ENCODE data around the gene TNRC6B. TPM values are rescaled to one million over a fixed set of nuclear protein-coding genes. Genes with fewer than 3 reads are reported as not detected.
"Not testable (repeated sequence)": the region's sequence is repeated elsewhere in the genome, so short reads cannot be mapped to it uniquely, and the experiment has no call there.

Gene TNRC6B
- total RNA-seq, 1 donor from 2014 or later = 40.2 TPM

DNA sequence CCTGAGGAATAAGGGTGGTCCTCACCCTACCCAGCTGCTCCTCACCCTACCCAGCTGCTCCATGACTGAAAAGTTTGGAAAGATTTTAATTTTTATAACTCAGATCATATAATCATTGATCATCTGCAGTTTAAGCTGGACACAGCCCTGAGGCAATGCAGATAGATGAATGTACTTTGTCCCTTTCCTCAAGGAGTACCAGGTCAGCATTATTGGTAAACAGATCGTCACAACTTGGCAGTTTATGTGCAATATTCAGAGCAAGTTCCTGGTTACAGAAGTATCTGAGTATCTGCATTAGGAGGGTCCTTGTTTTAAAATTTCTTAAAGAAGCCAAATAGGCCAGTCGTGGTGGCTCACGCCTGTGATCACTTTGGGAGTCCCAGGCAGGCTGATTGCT is 3.6 kb downstream of the TNRC6B start:
- intact Hi-C loops (cut with DNase I) = no loop called here
- DNase-seq (ENCODE audit: low spot score) = no peak

DNA sequence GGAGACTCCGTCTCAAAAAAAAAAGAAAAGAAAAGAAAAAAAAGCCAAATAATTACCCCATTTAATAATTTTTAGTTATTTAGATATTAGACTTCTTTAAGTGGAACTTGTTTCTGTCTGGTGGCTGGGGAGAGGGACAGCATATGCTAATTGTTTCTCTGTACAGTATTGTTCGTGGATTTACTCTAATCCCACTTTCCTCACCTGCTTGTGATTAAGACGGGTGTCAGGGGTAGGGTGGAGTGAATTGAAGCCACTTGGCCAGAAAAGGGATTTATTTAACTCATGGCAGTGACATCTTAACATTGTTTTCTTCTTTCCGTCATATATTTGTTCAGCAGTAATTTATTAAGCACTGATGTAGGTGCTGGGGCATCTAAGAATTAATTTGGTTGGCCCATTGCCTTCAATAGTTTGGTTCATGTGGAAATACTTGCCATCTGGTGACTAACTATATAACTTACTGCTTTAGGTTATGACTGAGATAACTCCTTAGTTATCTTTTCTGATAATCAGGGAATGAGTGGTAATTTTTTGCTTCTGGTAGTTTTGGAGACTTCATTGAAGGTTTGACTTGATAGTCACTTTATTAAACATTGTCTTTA is 4.6 kb downstream of the TNRC6B start:
- no peak for DNase-seq (ENCODE audit: low spot score)
- intact Hi-C loops (cut with DNase I) = loop anchor here (2.0 kb wide), 1 partner anchor 164 kb away; the partner anchor contains the start of gene ADSL

DNA sequence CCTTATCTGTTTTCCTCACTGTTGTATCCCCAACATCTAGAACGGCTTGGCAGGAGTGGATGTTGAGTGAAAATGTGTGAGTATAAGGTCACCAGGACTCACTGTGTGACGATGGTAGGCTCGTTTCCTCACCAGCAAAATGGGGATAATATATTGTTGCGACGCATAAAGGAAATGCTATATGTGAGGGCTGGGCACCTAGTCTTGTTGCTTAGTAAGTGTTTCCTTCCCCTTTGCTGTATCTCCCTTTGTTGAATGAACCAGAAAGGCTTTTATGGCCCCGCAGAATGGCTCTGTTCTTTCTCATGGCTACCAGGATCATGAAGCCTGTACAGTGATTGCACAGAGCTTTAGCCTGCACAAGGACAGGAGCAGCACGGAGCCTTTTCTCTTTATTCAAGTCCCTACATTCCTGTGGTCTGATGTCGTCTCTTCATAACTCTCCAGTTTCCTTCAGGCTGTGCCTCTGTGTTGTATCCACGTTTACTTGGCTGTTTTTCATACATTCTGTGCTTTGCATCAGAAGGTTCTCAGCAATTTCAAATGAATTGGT is 5.4 kb downstream of the TNRC6B start:
- no peak for DNase-seq (ENCODE audit: low spot score)
- intact Hi-C loops (cut with DNase I) = loop anchor here (2.0 kb wide), 1 partner anchor 164 kb away; the partner anchor contains the start of gene ADSL

DNA sequence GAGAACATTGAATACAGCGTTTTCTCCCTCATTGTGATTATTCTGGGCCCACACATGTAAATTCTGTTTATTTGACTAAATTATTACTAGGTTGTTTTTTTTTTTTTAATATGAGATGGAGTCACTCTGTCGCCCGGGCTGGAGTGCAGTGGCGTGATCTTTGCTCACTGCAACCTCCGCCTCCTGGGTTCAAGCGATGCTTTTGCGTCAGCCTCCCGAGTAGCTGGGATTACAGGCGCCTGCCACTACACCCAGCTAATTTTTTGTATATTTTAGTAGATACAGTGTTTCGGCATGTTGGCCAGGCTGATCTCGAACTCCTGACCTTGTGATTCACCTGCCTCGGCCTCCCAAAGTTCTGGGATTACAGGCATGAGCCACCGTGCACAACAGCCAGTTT is 5.9 kb downstream of the TNRC6B start:
- DNase-seq (ENCODE audit: low spot score) = not testable (repeated sequence)
- intact Hi-C loops (cut with DNase I) = loop anchor here (2.0 kb wide), 1 partner anchor 163 kb away; the partner anchor contains the start of gene ADSL

DNA sequence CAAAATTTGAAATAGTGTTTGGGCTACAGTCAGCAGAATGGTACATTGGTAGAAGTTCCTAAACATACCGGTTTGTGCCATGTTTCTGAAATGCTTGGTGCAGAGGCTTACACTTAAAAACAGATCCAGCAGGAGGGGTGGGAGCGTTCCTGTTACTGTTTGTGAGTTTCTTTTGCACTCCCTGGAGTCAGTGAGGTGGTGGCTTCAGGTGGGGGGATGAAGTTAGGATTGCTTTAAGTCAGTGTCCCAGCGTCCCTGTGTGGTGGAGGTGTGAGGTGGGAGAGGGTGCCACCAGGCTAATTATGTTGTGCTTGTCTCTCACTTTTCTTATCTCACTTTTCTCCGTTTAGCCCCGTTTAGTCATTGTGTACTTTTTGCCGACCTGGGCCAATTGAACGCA is 9.7 kb downstream of the TNRC6B start:
- intact Hi-C loops (cut with DNase I) = no loop called here
- no peak for DNase-seq (ENCODE audit: low spot score)

DNA sequence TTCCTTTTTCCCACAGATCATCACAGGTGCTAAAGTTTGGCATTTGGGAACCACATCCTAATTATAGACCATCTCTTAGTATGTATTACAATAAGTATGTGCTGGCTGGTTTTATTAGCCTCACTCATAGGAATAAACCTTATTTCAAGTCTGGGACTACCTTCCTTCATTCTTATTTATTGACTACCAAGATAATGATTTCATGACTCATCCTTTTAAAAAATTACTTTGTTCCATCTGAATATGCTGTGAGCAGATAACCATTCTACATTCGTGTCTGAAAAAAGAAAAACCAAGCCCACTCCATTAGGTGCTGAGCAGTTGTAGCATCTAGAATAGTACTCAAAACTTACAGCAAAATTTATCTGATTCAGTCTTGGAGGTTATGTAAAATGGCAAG is 12.3 kb downstream of the TNRC6B start:
- intact Hi-C loops (cut with DNase I) = no loop called here
- no peak for DNase-seq (ENCODE audit: low spot score)

DNA sequence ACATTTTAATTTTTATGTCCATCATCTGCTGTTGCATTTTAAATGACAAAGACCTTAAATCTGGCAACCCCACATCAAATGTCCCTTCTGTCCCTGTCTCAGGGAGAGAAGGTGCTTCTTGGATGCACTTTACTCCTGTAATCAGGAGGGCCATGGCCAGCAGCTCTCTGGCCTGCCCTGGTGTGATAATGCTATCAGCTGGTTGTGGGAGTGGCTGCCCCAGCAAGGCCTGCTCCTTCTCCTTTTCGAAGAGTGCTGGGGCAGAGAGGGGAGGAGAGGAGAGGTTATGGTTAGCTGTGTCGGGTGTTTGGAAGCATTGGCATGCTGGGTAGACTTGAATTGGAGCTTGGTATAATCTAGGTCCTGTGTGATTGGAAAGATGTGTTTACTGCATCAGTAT is 12.8 kb downstream of the TNRC6B start:
- DNase-seq (ENCODE audit: low spot score) = no peak
- intact Hi-C loops (cut with DNase I) = no loop called here

DNA sequence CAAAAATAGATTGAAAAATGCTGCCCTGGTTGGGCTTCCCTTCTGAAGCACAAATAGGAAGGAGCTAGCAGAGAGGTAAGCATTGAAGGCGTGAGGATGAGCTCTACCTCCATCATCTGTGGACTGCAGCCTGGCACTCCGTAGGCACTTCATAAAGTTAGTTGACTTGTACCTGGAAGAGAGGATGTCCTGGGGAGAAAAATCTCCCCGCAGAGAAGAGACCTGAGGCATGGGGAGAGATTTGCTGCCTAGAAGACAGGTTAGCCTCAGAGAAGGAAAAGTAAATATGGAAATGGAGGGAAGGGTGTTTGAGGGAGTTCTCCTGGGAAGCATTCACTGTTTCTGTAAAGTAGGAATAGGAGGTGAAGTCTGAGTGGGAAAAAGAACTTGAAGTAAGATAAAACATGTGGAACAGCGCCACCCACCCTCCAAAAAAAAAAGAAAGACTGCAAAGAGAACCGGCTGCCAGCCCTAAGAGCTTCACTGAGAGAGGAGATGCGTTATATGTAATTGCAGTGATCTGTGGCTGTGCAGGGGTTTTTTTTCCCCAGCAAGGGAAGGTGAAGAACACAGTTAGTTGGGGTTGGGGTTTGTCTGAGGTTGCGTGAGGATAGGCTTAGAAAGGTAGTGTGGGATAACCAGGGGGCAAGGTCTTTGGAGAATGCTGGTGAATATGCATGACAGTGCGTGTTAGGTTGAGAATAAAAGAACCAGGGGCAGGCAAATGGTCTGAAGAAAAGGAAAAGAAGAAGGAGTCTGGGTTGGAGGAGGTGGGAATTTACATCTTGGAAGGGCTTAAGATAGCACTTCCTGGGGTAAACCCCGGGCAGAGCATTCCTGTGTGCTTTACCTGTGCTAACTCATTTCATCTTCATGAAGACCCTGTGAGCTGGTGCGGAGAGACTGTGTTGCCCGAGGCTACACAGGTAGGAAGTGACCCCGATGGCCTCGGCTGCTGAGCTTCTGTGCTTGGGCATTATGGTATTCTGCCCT is 16.0 kb downstream of the TNRC6B start:
- intact Hi-C loops (cut with DNase I) = no loop called here
- DNase-seq (ENCODE audit: low spot score) = no peak

DNA sequence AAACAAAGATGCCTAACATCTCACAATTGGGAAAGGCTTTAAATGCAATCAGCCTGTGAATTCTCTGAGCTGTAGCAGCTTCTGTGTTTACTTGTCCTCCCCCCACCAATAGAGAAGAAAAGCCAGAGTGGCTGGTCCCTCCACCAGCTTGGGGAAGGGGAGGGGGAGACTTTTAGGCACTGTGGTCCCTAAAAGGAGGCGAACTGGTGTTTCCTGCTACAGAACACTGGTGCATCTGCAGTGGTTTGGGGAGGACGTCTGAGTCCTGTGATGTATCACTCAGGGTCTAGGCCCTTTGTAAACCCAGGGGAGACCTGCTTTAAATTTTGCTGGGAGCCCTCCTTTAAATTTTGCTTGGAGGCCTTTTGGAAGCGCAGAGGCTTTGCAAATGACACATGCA is 16.9 kb downstream of the TNRC6B start:
- intact Hi-C loops (cut with DNase I) = no loop called here
- no peak for DNase-seq (ENCODE audit: low spot score)

DNA sequence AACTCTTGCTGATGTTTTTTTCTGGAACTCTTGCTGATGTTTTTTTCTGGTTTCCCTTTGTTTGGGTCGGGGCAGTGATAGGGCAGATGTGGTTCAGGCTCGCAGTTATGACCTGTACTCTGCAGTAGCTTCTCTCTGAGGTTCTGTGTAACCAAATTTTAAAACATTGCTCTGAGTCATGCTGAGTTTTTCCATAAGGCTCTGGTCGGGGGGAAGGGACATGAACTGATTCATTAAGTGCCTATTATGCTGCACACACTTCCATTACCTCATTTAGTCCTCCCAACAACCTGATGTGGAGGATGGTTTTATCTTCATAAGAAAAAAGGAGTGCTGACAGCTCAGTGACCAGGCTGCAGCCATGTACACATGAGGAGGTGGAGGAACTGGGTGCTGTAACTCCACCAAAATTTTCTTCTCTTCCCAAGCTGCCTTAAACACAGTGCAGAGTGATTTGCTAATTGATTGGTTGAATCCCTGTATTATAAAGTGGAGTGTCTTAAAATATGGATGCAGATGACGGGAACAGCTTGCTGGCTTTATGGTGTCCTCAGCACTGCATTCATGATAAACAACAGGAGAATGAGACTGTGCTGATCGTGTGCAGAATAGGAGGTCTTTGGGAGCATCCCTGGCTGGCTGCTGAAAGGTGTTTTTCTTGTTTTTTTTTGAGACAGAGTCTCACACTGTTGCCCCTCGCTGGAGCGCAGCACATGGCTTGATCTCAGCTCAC is 19.1 kb downstream of the TNRC6B start:
- no peak for DNase-seq (ENCODE audit: low spot score)
- intact Hi-C loops (cut with DNase I) = no loop called here

DNA sequence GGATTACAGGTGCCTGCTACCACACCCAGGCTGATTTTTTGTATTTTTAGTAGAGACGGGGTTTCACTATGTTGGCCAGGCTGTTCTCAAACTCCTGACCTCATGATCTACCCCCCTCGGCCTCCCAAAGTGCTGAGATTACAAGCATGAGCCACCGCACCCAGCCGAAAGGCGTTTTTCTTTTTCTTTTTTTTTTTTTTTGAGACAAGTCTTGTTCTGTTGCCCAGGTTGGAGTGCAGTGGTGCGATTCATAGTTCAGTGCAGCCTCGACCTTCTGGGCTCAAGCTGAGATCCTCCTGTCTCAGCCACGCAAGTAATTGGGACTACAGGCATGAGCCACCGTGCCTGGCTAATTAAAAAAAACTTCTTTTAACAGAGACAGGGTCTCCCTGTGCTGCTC is 19.7 kb downstream of the TNRC6B start:
- intact Hi-C loops (cut with DNase I) = not testable (repeated sequence)

DNA sequence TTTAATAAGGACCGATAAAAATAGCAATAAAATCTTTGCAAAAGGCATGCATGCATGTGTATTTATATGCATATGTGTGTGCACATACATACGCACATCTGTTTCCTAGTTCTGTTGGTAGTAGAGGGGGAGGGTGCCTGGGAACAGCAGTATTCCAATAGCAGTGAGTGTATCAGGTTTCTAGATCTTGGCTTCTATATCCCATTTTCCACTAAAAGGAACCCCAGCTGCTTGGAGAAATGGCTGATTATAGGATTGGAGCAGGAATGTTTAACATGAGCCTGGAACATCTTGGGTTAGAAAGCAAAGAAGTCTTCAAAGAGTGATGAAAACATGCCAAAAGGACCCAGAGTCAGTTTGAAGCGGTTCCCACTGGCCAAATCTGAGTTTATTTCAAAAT is 21.0 kb downstream of the TNRC6B start:
- intact Hi-C loops (cut with DNase I) = no loop called here
- DNase-seq (ENCODE audit: low spot score) = no peak

More for the DNA sequence above, 19.7 kb downstream of the TNRC6B start:
- DNase-seq (ENCODE audit: low spot score) = not testable (repeated sequence)

DNA sequence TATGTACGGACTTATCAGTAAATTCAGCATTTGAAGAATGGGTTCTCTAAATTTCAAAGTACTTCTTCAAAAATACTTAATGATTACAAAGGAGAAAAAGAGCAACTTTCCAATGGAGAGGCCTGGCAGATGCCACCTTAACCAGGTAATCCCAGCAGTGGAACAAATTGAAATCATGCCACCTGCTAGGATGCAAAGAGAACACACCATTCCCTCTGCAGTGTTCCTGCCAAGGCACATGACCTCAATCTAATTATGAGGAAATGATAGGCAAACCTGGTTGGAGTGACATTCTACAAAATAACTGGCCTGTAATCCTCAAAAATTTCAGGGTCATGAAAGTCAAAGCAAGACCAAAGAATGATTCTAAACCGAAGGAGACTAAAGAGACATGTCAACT is 21.5 kb downstream of the TNRC6B start:
- intact Hi-C loops (cut with DNase I) = no loop called here
- no peak for DNase-seq (ENCODE audit: low spot score)

DNA sequence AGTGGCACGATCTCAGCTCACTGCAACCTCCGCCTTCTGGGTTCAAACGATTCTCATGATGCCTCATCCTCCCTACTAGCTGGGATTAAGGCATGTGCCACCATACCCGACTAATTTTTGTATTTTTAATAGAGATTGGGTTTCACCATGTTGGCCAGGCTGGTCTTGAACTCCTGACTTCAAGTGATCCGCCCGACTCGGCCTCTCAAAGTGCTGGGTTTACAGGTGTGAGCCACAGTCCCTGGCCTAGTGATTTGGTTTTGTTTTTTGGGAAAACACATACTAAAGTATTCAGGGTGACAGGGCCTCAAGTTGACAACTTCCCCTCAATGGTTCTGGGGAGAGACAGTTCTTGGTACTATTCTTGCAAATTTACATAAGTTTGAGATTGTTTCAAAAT is 22.1 kb downstream of the TNRC6B start:
- intact Hi-C loops (cut with DNase I) = no loop called here
- DNase-seq (ENCODE audit: low spot score) = no peak

DNA sequence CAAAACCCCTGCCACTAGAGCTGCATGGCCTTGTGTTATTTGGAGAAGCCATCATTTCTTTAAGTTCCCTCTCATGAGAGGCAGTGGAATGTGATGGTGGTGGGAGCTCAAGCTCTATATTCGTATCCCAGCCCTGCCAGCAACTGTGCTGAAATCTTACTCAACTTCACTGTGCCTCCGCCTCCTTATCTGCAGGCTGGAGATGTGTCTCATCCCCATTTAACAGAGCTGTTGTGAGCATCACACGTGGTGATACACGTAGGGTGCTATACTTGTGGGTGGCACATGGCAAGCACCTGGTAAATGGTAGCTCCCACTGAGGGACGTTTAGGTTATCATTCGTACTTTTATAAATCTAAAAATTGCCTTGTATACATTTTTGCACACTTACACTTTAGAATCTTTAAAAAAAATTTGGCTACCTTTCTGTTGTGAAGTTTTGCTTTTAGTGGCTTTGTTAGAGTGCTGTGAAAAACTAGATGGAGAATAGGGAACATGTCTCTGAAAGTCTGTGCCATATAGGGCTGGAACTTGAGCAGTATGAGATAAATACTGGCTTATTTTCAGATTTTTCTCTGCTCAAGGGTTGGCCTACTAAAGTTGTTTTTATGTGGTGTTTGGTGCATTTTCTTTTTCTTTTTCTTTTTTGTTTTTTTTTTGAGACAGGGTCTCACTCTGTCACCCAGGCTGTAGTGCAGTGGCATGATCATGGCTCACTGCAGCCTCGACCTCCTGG is 23.2 kb downstream of the TNRC6B start:
- no peak for DNase-seq (ENCODE audit: low spot score)
- intact Hi-C loops (cut with DNase I) = no loop called here

DNA sequence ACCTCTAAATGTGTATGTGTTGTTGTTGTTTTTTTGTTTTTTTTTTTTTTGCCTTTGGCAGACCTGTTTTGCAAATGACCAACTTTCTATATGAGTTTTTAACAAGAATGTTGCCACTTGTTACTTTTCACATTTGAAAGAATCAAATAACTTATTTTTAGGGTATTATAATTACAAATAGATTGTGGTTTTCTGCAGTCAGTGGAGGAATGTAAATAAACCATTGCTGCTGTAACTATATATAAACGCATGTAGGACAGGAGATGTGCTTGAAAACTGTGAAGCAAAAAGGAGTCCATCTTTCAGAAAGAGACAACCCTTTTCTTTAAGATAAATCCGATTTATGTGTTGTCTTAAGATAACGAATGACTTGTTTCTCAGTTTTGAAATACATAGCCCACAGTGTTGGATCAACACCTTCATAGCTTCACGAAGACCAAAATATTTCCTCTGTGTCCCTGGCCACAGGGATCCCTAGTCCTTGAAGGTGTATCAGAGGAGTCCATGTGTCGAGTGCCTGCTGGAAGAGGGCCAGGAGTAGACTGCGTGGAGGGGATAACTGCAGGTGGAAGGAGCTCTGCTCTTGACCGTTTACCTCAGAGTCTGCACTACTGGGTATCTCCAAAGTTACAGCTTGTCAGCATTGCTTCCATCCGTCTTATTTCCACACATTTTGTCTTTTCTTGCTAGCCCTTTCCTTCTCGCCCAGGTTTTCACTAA is 24.7 kb downstream of the TNRC6B start:
- intact Hi-C loops (cut with DNase I) = no loop called here
- no peak for DNase-seq (ENCODE audit: low spot score)

DNA sequence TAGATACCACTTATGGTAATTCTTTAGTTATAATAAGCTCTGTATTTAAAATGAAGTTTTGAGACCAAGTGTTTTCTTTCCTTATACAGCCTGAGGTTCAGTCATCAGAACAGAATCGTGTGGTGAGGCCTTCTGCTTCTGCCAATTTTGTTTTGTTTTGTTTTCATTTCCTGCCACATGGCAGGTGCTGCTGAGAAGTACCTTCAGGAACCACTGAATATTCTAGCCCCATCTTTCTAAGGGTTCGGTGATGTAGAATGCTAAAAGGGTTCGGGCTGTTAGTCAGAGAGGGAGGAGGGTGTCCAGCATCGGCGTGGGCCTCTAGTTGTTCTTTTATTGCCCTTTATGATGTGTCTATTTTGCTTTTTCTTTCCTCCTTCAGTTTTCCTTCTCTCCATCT is 25.8 kb downstream of the TNRC6B start:
- no peak for DNase-seq (ENCODE audit: low spot score)
- intact Hi-C loops (cut with DNase I) = no loop called here

DNA sequence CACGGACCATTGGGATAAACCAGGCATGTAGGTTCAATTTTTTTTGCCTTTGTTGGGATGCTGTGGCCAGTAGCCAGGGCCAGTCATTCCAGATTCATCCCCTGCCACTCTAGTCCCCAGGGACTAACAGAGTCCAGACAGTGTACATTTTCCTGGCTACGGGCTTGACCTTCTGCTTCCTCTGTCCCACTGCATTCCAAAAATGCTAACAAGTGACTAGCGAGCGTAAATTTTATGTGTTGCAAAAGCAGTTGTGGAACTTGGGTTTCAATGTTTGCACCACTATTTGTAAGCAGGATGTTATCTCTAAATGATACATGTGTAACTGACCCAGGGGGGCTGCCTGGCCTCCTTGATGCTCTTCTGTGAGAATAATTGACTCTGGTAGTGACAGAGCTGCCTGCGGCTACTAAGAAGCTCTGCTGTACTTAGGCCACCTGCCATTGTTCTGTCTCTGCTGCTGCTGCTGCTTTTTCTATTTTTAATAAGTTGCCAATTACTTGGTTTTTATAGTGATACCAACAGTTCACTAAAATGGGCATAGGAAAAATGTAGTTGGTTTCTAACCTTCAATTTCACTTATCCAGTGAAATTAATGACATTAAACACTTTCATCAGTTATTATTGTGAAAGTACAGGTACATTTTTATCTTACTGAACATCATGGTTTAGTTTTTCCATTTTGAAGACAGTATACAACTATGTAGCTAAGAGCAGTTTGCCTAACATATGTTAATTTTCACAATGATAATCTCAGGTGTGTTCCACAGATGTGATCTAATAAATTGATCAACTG is 26.8 kb downstream of the TNRC6B start:
- DNase-seq (ENCODE audit: low spot score) = no peak
- intact Hi-C loops (cut with DNase I) = no loop called here

Measured in cardiac septum (tissue), 1 donor.